ENCODE results near the gene PARN.

- no peak for TF ChIP-seq EZH2phosphoT487 (IDR thresholded peaks at IDR 0.05; ENCODE audit: borderline replicate concordance, low read length)
- no peak for TF ChIP-seq CTCF (IDR thresholded peaks at IDR 0.05; ENCODE audit: low read depth, low read length, poor library complexity, severe bottlenecking)
These were observed 43.3 kb downstream of the PARN start for GRCh38 chr16:14586637-14587305.

Measured in DOHH2 (cell line).